Ectodermal cell (in vitro differentiated cells): ENCODE results near the gene PKD2L2.
"Not testable (repeated sequence)": the region's sequence is repeated elsewhere in the genome, so short reads cannot be mapped to it uniquely, and the experiment has no call there.

ENCODE experiments used
- H3K27ac ChIP-seq: 2 replicates; pipeline ENCODE4 v1.7.0; 2013; ENCODE audit warnings: mild to moderate bottlenecking, low read depth, low read length; ENCODE audit not compliant: insufficient read depth, poor library complexity, severe bottlenecking
- H3K27me3 ChIP-seq: 2 replicates; pipeline ENCODE4 v1.7.0; 2013; ENCODE audit warnings: mild to moderate bottlenecking, low read length; ENCODE audit not compliant: insufficient read depth, control insufficient read depth, poor library complexity, severe bottlenecking
- H3K36me3 ChIP-seq: one replicate; pipeline ENCODE4 v1.7.0; 2013; ENCODE audit warnings: low read length; ENCODE audit not compliant: control insufficient read depth, insufficient read depth
- H3K4me1 ChIP-seq: one replicate; pipeline ENCODE4 v1.7.0; 2013; ENCODE audit warnings: low read length; ENCODE audit not compliant: control insufficient read depth, insufficient read depth
- H3K4me3 ChIP-seq: 2 replicates; pipeline ENCODE4 v1.7.0; 2013; ENCODE audit warnings: low read depth, low read length, control low read depth; ENCODE audit not compliant: insufficient read depth
- H3K9me3 ChIP-seq: 2 replicates; pipeline ENCODE4 v1.7.0; 2013; ENCODE audit warnings: mild to moderate bottlenecking, low read length, moderate library complexity; ENCODE audit not compliant: control insufficient read depth
- WGBS, 2 experiments: methylation state at CpG; one replicate each; pipeline ENCODE4 v1.1.7; 2013; ENCODE audit warnings: missing lambda C conversion rate in 2 of 2; 5-methylcytosine and 5-hydroxymethylcytosine counted together

PKD2L2 gene

GRCh38 chr5:137945825-137946224, 56.6 kb downstream of the PKD2L2 start:
- H3K9me3 ChIP-seq = no peaks in the 10 kb centered on the region
- peaks cover 62% of the 10 kb centered on the region for H3K36me3 ChIP-seq
- no peak overlapping the region for H3K4me3 ChIP-seq
- H3K27me3 ChIP-seq = no peaks in the 10 kb centered on the region
- no peak overlapping the region for H3K27ac ChIP-seq
- WGBS, 2 experiments = 96 to 100% methylated on average over 1 of the region's 1 CpG
- no peaks in the 10 kb centered on the region for H3K4me1 ChIP-seq

- WGBS, 2 experiments = 92 to 95% methylated on average over 8 to 9 of the region's 9 CpGs
- H3K4me3 ChIP-seq = no peak overlapping the region
- no peaks in the 10 kb centered on the region for H3K27me3 ChIP-seq
- H3K4me1 ChIP-seq = no peaks in the 10 kb centered on the region
- no peaks in the 10 kb centered on the region for H3K9me3 ChIP-seq
- peaks cover 9% of the 10 kb centered on the region for H3K36me3 ChIP-seq
- no peak overlapping the region for H3K27ac ChIP-seq
Observed at GRCh38 chr5:137954131-137954879, 65.0 kb downstream of the PKD2L2 start.

- H3K27ac ChIP-seq = no peak overlapping the region
- peaks cover 9% of the 10 kb centered on the region for H3K36me3 ChIP-seq
- H3K9me3 ChIP-seq = no peaks in the 10 kb centered on the region
- WGBS, 2 experiments = 91 to 97% methylated on average over 1 of the region's 1 CpG
- H3K4me1 ChIP-seq = no peaks in the 10 kb centered on the region
- no peak overlapping the region for H3K4me3 ChIP-seq
- H3K27me3 ChIP-seq = no peaks in the 10 kb centered on the region
Observed at GRCh38 chr5:137957948-137958347, 68.7 kb downstream of the PKD2L2 start.

GRCh38 chr5:137959488-137959887, 70.2 kb downstream of the PKD2L2 start:
- H3K36me3 ChIP-seq = peaks cover 9% of the 10 kb centered on the region
- 94 to 100% methylated on average over 4 of the region's 4 CpGs for WGBS, 2 experiments
- no peaks in the 10 kb centered on the region for H3K27me3 ChIP-seq
- no peak overlapping the region for H3K27ac ChIP-seq
- no peaks in the 10 kb centered on the region for H3K4me1 ChIP-seq
- no peak overlapping the region for H3K4me3 ChIP-seq
- H3K9me3 ChIP-seq = no peaks in the 10 kb centered on the region

- Histone ChIP-seq H3K27me3 (no peaks in the 10 kb centered on the region), H3K27ac (no peak overlapping the region), H3K4me3 (no peak overlapping the region), H3K36me3 (peaks cover 9% of the 10 kb centered on the region), H3K4me1 (no peaks in the 10 kb centered on the region), H3K9me3 (no peaks in the 10 kb centered on the region)
- WGBS, 2 experiments = 95 to 97% methylated on average over 2 of the region's 2 CpGs
Observed at GRCh38 chr5:137960141-137960540, 70.9 kb downstream of the PKD2L2 start.

GRCh38 chr5:137960819-137961218, 71.6 kb downstream of the PKD2L2 start:
- H3K27ac ChIP-seq = no peak overlapping the region
- H3K9me3 ChIP-seq = no peaks in the 10 kb centered on the region
- no peak overlapping the region for H3K4me3 ChIP-seq
- no peaks in the 10 kb centered on the region for H3K4me1 ChIP-seq
- no peaks in the 10 kb centered on the region for H3K27me3 ChIP-seq
- whole genome bisulfite sequencing, 2 experiments = 100% methylated on average over 3 of the region's 3 CpGs
- peaks cover 9% of the 10 kb centered on the region for H3K36me3 ChIP-seq

GRCh38 chr5:137970384-137970783, 81.1 kb downstream of the PKD2L2 start:
- not testable (repeated sequence) for H3K4me1 ChIP-seq, H3K4me3 ChIP-seq, H3K27me3 ChIP-seq, H3K9me3 ChIP-seq, H3K27ac ChIP-seq
- WGBS, 2 experiments = 79 to 100% methylated on average over 2 to 3 of the region's 4 CpGs
- peaks cover 12% of the 10 kb centered on the region for H3K36me3 ChIP-seq

- Histone ChIP-seq H3K27ac (no peak overlapping the region), H3K27me3 (no peaks in the 10 kb centered on the region), H3K9me3 (peaks cover 2% of the 10 kb centered on the region), H3K36me3 (no peaks in the 10 kb centered on the region), H3K4me1 (no peaks in the 10 kb centered on the region), H3K4me3 (no peak overlapping the region)
- WGBS, 2 experiments = 94 to 96% methylated on average over 3 of the region's 3 CpGs
Observed at GRCh38 chr5:137975208-137975607, 86.0 kb downstream of the PKD2L2 start.

- Histone ChIP-seq H3K27me3 (no peaks in the 10 kb centered on the region), H3K27ac (no peak overlapping the region), H3K36me3 (no peaks in the 10 kb centered on the region), H3K9me3 (no peaks in the 10 kb centered on the region), H3K4me3 (no peak overlapping the region), H3K4me1 (no peaks in the 10 kb centered on the region)
- WGBS, 2 experiments = 90 to 91% methylated on average over 4 to 5 of the region's 5 CpGs
Observed at GRCh38 chr5:137989419-137989818, 100.2 kb downstream of the PKD2L2 start.
